RPMI7951 (cell line): ENCODE measurements around the gene AP4E1. TPM values are rescaled to one million over a fixed set of nuclear protein-coding genes. Genes with fewer than 3 reads are reported as not detected.
A peak's percentile ranks its signal among the peaks of the same experiment; 100 is the strongest.
"Not testable (repeated sequence)": the region's sequence is repeated elsewhere in the genome, so short reads cannot be mapped to it uniquely, and the experiment has no call there.

Experiments
- DNase-seq: peaks from one replicate; pipeline ENCODE4 v3.0.0-alpha.2; 2012; ENCODE audit warnings: low read depth
- total RNA-seq: library from RNA; depleted of rRNA; stranded (reverse); fragments of >200 nt; shearing (Covaris generic); gene quantifications from 2 replicates; pipeline ENCODE4 v1.2.3, GENCODE V29; 2014

Gene AP4E1
- total RNA-seq, 1 experiment from 2014 or later, result 11.7 TPM

- DNase-seq, result no peak
These were observed 18.9 kb upstream of the AP4E1 start for GRCh38 chr15:50889589-50889988.

- no peak for DNase-seq
These were observed 17.7 kb upstream of the AP4E1 start for GRCh38 chr15:50890751-50891150.

DNA sequence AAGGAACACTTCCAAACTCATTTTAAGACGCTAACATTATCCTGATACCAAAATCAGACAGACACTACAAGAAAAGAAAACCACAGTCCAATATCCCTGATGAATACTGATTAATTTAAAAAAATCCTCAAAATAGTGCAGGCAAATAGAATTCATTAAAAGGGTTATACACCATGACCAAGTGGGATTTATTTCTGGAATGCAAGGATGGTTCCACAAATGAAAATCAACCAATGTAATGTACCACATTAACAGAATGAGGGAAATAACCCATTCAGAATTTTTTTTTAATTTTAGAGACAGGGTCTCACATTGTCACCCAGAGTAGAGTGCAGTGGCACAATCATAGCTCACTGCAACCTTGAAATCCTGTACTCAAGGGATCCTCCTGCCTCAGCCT, 17.3 kb upstream of the AP4E1 start:
- no peak for DNase-seq

- no peak for DNase-seq
These were observed 14.5 kb upstream of the AP4E1 start for GRCh38 chr15:50893976-50894375.

- DNase-seq, result not testable (repeated sequence)
These were observed 7.1 kb upstream of the AP4E1 start for GRCh38 chr15:50901390-50901789.

GRCh38 chr15:50904211-50904610, 4.3 kb upstream of the AP4E1 start:
- no peak for DNase-seq

- no peak for DNase-seq
These were observed 3.4 kb upstream of the AP4E1 start for GRCh38 chr15:50905055-50905454.

GRCh38 chr15:50906954-50907600, 1.4 kb upstream of the AP4E1 start:
- peak; percentile 32 for DNase-seq

DNA sequence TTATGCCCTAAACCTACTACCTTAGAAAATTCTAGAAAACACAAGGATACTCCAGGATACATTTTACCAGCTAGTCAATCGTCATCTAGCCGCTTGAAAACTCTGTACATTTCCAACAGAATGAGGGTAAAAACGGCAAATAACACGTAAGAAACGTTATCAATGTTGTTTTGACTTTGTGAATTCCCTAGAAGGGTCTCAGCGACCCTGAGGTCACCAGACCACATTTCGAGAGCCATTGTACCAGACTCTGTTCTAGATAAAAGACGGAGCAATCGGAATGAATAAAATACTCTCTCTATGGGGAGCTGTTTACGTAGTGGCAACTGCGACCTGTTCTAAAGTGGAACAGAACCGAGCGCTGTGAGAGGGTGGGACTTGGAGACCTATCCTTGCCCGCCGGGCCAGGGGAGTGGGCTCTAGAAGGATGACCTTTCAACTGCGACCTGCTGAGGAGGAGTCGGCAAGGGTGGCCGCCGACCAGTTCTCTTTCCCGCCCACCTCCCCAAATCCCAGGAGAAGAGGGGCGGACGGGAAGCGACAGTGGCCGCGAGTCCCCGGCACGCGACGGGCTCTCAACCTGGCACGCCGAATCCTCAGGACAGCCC, 778 bp upstream of the AP4E1 start:
- peak; percentile 43 for DNase-seq

- no peak for DNase-seq
These were observed 481 bp downstream of the AP4E1 start for GRCh38 chr15:50909010-50909317.

- peak; percentile 23 for DNase-seq
These were observed 1.9 kb downstream of the AP4E1 start for GRCh38 chr15:50910426-50910795.

DNA sequence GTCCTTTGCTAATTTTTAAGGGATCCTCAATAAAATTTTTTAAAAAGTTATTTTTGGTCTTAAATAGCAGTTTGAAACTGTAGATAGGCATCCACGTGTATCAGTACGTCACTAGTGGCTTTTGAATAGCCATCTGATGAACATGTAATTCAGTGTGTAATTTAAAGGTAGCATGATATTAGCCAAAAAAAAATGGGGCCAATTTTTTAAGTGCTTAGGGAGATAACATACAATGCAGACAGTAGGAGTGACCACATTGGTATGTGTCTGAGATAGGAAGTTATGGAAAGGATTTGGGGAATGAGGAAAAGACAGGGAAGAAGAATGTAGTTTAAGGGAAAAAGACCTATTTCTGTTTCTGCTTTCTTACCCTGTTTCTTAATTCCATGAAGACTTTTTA, 2.5 kb downstream of the AP4E1 start:
- DNase-seq, result no peak

GRCh38 chr15:50911621-50912020, 3.1 kb downstream of the AP4E1 start:
- no peak for DNase-seq

- DNase-seq, result no peak
These were observed 7.9 kb downstream of the AP4E1 start for GRCh38 chr15:50916400-50916799.

GRCh38 chr15:50919359-50919758, 10.9 kb downstream of the AP4E1 start:
- not testable (repeated sequence) for DNase-seq

- no peak for DNase-seq
These were observed 16.8 kb downstream of the AP4E1 start for GRCh38 chr15:50925281-50925680.

GRCh38 chr15:50929062-50929461, 20.6 kb downstream of the AP4E1 start:
- DNase-seq, result no peak

DNA sequence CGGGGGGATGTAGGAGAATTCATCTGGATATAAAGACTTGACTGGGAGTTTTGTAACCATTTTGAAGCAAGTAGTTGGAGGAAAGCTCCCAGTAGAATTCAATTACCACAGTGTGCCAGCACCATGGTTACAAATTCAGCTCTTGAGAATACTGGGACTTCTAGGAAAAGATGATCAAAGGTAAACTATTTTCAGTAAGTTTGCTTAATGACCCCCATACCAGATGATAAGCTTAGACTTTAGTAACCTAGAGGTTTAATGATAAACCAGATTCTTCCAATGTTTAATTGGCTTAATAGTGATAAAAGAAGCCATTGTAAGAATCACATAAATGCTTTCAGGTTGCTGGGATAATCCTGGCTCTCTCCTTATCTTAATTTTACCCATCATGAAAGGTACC, 22.3 kb downstream of the AP4E1 start:
- DNase-seq, result no peak

GRCh38 chr15:50933341-50933740, 24.9 kb downstream of the AP4E1 start:
- no peak for DNase-seq

GRCh38 chr15:50938525-50938924, 30.0 kb downstream of the AP4E1 start:
- no peak for DNase-seq

GRCh38 chr15:50939911-50940310, 31.4 kb downstream of the AP4E1 start:
- peak; percentile 11 for DNase-seq

- peak; percentile 27 for DNase-seq
These were observed 32.0 kb downstream of the AP4E1 start for GRCh38 chr15:50940506-50940905.

GRCh38 chr15:50943638-50944037, 35.2 kb downstream of the AP4E1 start:
- no peak for DNase-seq

DNA sequence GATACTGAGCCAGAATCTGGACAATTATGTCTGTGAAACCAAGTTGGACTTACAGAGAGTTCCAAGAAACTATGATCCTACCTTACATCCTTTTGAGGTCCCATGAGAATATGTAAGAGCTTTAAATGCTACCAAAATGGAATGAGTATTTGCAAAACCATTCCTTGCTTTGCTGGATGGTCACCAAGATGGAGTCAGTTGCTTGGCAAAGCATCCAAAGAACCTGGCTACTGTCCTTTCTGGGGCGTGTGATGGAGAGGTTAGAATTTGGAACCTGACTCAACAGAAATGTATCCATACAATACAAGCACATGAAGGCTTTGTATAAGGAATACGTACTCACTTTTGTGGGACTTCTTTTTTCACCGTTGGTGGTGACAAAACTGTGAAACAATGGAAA, 36.2 kb downstream of the AP4E1 start:
- no peak for DNase-seq
